ENCODE results near the gene DUSP8.
A peak's percentile ranks its signal among the peaks of the same experiment; 100 is the strongest.

The DUSP8 gene

GRCh38 chr11:1557051-1557884, 14.8 kb downstream of the DUSP8 start:
- Mint-ChIP-seq H3K9me3 (no peaks in the 10 kb centered on the region), H3K4me3 (no peak overlapping the region), H3K36me3 (no peaks in the 10 kb centered on the region), H3K4me1 (peaks cover 3 to 13% of the 10 kb centered on the region in 2 donors), H3K27ac (no peak overlapping the region), H3K27me3 (peaks cover 53 to 80% of the 10 kb centered on the region in 2 donors)
- DNase-seq (no peak), ATAC-seq (replicated peaks) (no peak)

- Mint-ChIP-seq H3K9me3 (no peaks in the 10 kb centered on the region), H3K27me3 (peaks cover 59 to 80% of the 10 kb centered on the region in 2 donors), H3K27ac (no peak overlapping the region), H3K4me3 (no peak overlapping the region), H3K4me1 (peaks cover 3 to 13% of the 10 kb centered on the region in 2 donors), H3K36me3 (no peaks in the 10 kb centered on the region)
- DNase-seq (no peak), ATAC-seq (replicated peaks) (no peak)
Measured at GRCh38 chr11:1556278-1556902, 15.7 kb downstream of the DUSP8 start.

DNA sequence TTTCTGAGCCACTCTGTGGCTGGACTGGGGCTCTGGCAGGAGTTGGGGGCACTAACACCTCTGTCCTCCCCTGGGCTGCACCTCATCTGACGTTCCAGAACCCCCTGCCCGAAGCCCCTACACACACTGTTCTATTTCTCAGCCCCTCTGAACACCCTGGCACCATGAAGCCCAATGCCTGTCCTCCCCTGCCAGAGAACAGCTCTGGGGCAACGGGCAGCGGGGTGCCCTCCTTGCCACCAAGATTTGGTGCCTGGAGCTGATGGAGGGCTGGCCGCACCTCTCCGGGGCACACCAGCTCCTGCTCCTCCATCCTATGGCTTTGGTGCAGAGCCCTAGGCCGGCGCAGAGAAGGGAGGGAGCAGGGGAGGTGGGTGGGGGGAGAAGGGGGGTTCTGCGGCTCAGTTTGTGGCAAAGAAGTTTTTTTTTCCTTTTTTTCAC, 16.3 kb downstream of the DUSP8 start:
- Mint-ChIP-seq H3K4me1 (peaks cover 3 to 13% of the 10 kb centered on the region in 2 donors), H3K36me3 (no peaks in the 10 kb centered on the region), H3K4me3 (no peak overlapping the region), H3K27me3 (peaks cover 59 to 78% of the 10 kb centered on the region in 2 donors), H3K9me3 (no peaks in the 10 kb centered on the region), H3K27ac (no peak overlapping the region)
- DNase-seq (no peak), ATAC-seq (replicated peaks) (no peak)

DNA sequence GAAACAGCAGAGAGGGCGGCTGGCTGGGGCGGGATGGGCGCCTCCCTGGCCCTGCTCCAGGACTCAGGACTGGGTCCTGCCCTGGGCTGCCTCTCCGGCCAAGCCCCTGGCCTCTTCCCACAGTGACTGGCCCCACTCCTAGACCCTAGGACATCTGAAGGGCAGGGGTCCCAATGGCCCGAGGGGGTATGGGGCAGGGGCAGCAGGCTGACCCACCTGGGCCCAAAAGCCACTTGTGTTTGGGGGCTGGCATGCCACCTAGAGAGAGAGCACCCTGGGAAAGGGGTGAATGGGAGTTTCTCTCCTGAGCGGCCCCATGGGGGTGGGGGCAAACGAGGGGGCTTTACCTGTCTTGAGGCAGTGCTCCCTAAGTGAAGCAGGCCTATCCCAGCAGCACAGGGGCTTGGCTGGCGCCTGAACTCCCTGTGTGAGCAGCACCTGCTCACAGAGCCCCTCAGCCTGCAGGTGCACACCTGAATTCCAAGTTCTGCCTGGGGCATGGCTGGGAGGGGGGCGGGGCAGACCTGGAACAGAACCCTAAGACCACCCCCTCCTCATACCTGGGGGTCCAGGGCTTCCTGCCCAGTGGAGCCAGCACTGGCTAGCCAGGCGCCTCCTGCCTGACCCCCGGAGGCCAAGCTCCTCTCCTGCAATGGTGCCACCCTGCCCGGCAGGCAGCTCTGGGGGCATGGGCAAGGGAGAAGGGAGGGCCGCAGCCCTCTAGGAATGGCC, 16.9 kb downstream of the DUSP8 start:
- H3K4me3 Mint-ChIP-seq: no peak overlapping the region
- H3K27me3 Mint-ChIP-seq: peaks cover 60 to 78% of the 10 kb centered on the region in 2 donors
- ATAC-seq (replicated peaks) (no peak), DNase-seq (no peak)
- H3K9me3 Mint-ChIP-seq: no peaks in the 10 kb centered on the region
- H3K4me1 Mint-ChIP-seq: peaks cover 3 to 13% of the 10 kb centered on the region in 2 donors
- H3K27ac Mint-ChIP-seq: no peak overlapping the region
- no peaks in the 10 kb centered on the region for H3K36me3 Mint-ChIP-seq

GRCh38 chr11:1553808-1554594, 18.1 kb downstream of the DUSP8 start:
- no peak for ATAC-seq (replicated peaks)
- H3K4me3 Mint-ChIP-seq: no peak overlapping the region
- DNase-seq: no peak
- H3K27me3 Mint-ChIP-seq: peaks cover 62 to 78% of the 10 kb centered on the region in 2 donors
- peaks cover 3 to 11% of the 10 kb centered on the region in 2 donors for H3K4me1 Mint-ChIP-seq
- H3K27ac Mint-ChIP-seq: no peak overlapping the region
- no peaks in the 10 kb centered on the region for H3K9me3 Mint-ChIP-seq
- no peaks in the 10 kb centered on the region for H3K36me3 Mint-ChIP-seq

GRCh38 chr11:1549338-1550330, 22.4 kb downstream of the DUSP8 start:
- Mint-ChIP-seq H3K27ac (peak overlapping the region; percentile 68), H3K4me3 (no peak overlapping the region), H3K4me1 (peaks cover 7 to 17% of the 10 kb centered on the region in 2 donors), H3K9me3 (no peaks in the 10 kb centered on the region), H3K27me3 (peaks cover 67 to 81% of the 10 kb centered on the region in 2 donors), H3K36me3 (no peaks in the 10 kb centered on the region)
- DNase-seq (no peak), ATAC-seq (replicated peaks) (no peak)

DNA sequence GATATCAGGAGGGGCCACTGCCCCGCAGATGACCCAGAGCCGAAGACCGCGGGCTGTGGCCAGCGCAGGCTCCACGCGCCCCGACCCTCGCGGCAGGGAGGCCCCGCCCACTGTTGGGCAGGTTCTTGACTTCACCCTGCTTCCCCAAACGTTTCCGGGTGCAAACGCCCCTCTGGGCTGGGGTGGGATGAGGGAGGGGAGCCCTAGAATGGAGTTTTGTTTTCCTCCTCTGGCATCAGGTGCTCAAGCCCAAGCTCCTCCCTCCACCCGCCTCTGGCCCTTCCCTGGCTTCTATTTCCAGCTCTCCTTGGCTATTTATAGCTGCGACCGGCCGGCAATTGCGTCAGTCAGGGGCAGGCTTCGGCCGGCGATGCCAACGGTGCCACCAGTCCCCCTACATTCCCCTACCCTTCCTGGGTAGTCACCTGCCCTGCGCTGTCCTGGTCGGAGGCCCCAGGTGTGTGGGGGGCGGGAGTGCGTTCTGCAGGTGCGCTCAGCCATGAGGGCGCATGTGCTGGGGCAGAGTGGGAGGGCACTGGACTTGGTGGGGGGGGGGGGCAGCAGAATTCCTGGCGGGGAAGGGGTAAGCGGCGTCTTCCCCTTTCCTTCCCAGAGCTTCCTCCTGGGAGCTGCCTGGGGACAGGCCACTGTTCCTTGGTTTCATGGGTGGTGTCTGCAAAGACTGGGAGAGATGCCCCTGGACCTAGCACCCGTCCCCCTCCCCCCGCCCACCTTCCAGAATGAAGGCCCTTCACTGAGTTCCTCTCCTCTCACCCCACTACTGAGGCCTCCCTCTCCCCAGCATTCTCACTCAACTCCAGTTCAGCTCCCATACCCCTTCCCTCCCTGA, 23.6 kb downstream of the DUSP8 start:
- DNase-seq (no peak), ATAC-seq (replicated peaks) (no peak)
- Mint-ChIP-seq H3K9me3 (no peaks in the 10 kb centered on the region), H3K36me3 (no peaks in the 10 kb centered on the region), H3K27me3 (peaks cover 62 to 78% of the 10 kb centered on the region in 2 donors), H3K27ac (peak overlapping the region; percentile 9), H3K4me1 (peaks cover 7 to 17% of the 10 kb centered on the region in 2 donors), H3K4me3 (peak overlapping the region; percentile 36 to 54)

DNA sequence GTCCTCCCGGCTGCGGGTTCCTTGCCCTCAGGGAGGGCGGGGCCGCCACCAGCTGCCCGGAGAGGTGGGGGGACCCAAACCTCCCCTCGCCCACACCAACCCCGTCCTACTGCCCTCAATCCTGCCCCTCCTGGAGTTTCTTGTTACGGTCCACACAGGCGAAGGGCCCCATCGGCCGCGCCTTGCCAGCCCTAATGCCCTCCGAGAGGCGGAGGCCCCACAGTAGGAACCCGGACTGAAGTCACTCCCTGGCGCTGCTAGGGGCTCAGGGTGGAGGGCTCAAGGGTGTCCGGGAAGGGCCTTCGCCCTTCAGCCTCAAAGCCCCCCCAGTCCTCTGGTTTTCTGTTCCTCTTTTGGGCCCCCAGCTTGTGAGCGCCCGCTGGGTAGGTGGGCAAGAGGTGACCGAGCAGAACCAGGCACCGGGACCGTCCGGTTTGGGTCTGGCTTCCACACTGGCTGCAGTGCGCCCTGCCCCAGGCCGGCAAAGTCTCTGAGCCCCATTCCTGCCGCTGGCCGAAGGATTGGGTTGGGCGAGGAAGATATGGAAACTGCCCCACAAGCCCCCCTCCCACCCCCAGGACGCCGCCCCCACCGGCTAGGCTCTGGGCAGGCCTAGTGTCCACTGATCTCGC, 24.5 kb downstream of the DUSP8 start:
- peak overlapping the region; percentile 74 to 75 for H3K4me3 Mint-ChIP-seq
- peaks cover 60 to 70% of the 10 kb centered on the region in 2 donors for H3K27me3 Mint-ChIP-seq
- H3K27ac Mint-ChIP-seq: no peak overlapping the region
- no peaks in the 10 kb centered on the region for H3K36me3 Mint-ChIP-seq
- DNase-seq: no peak
- peak in 1 of 2 donors; percentile 45 for ATAC-seq (replicated peaks)
- H3K4me1 Mint-ChIP-seq: peaks cover 7 to 17% of the 10 kb centered on the region in 2 donors
- no peaks in the 10 kb centered on the region for H3K9me3 Mint-ChIP-seq

DNA sequence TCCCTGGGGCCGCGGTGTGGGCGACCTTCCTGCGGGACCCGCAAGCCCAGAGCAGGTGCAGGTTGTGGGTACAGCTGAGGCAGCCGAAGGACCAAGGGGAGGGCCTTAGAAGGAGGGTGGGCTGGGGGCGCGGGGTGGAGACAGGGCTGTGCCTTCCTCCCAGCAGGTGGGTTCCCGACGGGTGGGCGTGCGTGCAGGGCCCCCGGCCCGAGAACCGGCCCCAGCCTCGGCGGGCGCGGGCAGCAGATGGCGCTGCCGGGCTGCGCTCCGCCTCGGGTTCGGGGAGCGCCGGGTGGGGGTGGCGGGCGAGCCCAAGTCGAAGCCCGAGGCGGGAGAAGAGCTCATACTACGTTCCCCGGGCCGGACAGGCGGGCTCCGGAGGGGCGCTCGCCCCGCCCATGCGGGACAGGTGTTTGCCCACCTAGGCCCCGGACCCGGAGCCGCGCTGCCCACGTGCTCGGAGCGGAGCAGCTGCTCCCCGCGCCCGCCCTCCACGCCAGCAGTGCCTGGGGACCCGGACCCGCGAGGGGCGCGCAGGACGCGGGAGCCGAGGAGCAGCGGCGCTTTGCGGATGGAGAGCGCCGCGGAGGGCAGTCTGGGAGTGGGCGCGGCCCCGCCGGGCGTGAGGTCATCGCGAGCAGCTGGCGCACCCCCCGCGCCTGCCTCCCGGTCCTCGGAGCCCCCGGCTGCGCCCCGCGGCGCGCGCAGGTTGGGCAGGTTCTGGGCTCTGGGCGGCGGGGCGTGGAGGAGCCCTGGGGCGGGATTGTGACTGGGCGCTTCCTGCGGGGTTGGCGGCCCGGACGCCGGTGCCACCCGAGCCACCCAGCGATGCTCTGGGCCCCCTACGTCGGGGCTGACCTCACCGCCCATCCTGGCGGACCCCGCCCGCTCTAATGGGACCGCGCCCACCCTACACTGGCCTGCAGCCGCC, 25.3 kb downstream of the DUSP8 start:
- DNase-seq (no peak), ATAC-seq (replicated peaks) (peak; percentile 61 to 73)
- peak overlapping the region; percentile 74 to 75 for H3K4me3 Mint-ChIP-seq
- H3K4me1 Mint-ChIP-seq: peaks cover 7 to 17% of the 10 kb centered on the region in 2 donors
- peaks cover 59 to 65% of the 10 kb centered on the region in 2 donors for H3K27me3 Mint-ChIP-seq
- H3K9me3 Mint-ChIP-seq: no peaks in the 10 kb centered on the region
- no peaks in the 10 kb centered on the region for H3K36me3 Mint-ChIP-seq
- H3K27ac Mint-ChIP-seq: no peak overlapping the region

DNA sequence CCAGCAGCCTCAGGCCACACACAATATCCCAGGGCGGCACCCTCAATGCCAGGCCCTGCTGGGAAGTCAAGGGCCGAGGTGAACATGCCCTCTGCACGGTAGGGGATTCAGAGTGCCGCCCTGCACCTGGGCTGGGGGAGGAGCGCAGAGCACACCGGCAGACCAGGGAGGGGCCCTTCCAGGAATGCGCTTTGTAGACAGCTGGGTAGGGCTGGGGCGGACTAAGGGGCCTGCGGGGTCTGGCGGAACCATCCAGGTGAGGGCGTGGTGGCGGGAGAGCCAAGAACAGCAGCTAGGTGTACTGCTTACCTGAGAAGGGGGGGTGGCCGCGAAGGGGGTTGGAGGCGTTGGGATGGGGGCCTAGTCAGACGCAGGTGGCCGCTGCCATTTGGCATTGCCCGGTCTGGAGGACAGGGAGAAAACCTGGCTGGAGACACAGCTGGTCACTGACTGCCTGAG, 26.0 kb downstream of the DUSP8 start:
- Mint-ChIP-seq H3K4me1 (peaks cover 7 to 17% of the 10 kb centered on the region in 2 donors), H3K4me3 (peak overlapping the region; percentile 58 to 60), H3K36me3 (no peaks in the 10 kb centered on the region), H3K27me3 (peaks cover 60 to 66% of the 10 kb centered on the region in 2 donors), H3K27ac (no peak overlapping the region), H3K9me3 (no peaks in the 10 kb centered on the region)
- DNase-seq (no peak), ATAC-seq (replicated peaks) (no peak)

- ATAC-seq (replicated peaks) (no peak), DNase-seq (no peak)
- Mint-ChIP-seq H3K4me3 (no peak overlapping the region), H3K27me3 (peaks cover 58 to 69% of the 10 kb centered on the region in 2 donors), H3K27ac (no peak overlapping the region), H3K4me1 (peaks cover 7 to 17% of the 10 kb centered on the region in 2 donors), H3K9me3 (no peaks in the 10 kb centered on the region), H3K36me3 (no peaks in the 10 kb centered on the region)
Measured at GRCh38 chr11:1545432-1545831, 26.6 kb downstream of the DUSP8 start.

Data from stimulated activated naive B cell treated with anti-CD40 and anti-IgM and Interleukin-4, amounts not matched to agents 10 μg/mL and 1 μg/mL and 100 μg/mL, for 72 hours (primary cell).